Smooth muscle cell (in vitro differentiated cells): ENCODE data around the gene TBC1D22A. TPM values are rescaled to one million over a fixed set of nuclear protein-coding genes. Genes with fewer than 3 reads are reported as not detected.

Experiments used
- DNase-seq: peaks from one replicate; lab custom pipeline; 2025; ENCODE audit not compliant: unreplicated experiment; lab: John Stamatoyannopoulos, UW
- H2AFZ ChIP-seq: fragments of 200-600 bp; sonication (generic); 2 replicates; pipeline ENCODE4 v1.6.0; 2016; ENCODE audit warnings: antibody characterized with exemption, low read depth, mild to moderate bottlenecking
- H3F3A ChIP-seq: fragments of 200-600 bp; sonication (generic); 2 replicates; pipeline ENCODE4 v1.6.0; 2017; ENCODE audit warnings: antibody characterized with exemption, low read depth
- H3K27ac ChIP-seq: fragments of 200-600 bp; sonication (generic); 2 replicates; pipeline ENCODE4 v1.5.1; 2016; ENCODE audit warnings: low read depth, mild to moderate bottlenecking
- H3K27me3 ChIP-seq: fragments of 200-600 bp; sonication (generic); 2 replicates; pipeline ENCODE4 v1.6.1; 2016; ENCODE audit warnings: low read depth, mild to moderate bottlenecking
- H3K36me3 ChIP-seq: fragments of 200-600 bp; sonication (generic); 2 replicates; pipeline ENCODE4 v1.5.1; 2016; ENCODE audit warnings: low read depth
- H3K4me1 ChIP-seq: fragments of 200-600 bp; sonication (generic); 2 replicates; pipeline ENCODE4 v1.5.1; 2016; ENCODE audit warnings: low read depth
- H3K4me2 ChIP-seq: fragments of 200-600 bp; sonication (generic); 2 replicates; pipeline ENCODE4 v1.6.0; 2016; ENCODE audit warnings: mild to moderate bottlenecking
- H3K4me3 ChIP-seq: fragments of 200-600 bp; sonication (generic); 2 replicates; pipeline ENCODE4 v1.5.1; 2016; ENCODE audit warnings: mild to moderate bottlenecking
- H3K79me2 ChIP-seq: fragments of 200-600 bp; sonication (generic); 2 replicates; pipeline ENCODE4 v1.6.0; 2016; ENCODE audit warnings: low read depth, mild to moderate bottlenecking
- H3K9ac ChIP-seq: fragments of 200-600 bp; sonication (generic); 2 replicates; pipeline ENCODE4 v1.6.0; 2016; ENCODE audit warnings: low read depth
- H3K9me3 ChIP-seq: fragments of 200-600 bp; sonication (generic); replicated peaks from 2 replicates; pipeline ENCODE4 v1.5.1; 2016; ENCODE audit warnings: low read depth
- H4K20me1 ChIP-seq: fragments of 200-600 bp; sonication (generic); 2 replicates; pipeline ENCODE4 v1.6.0; 2016; ENCODE audit warnings: low read depth
- CTCF ChIP-seq: fragments of 200-600 bp; sonication (generic); IDR thresholded peaks from 2 replicates; pipeline ENCODE4 v1.5.1; 2017; ENCODE audit warnings: borderline replicate concordance, mild to moderate bottlenecking, antibody characterized with exemption; ENCODE audit not compliant: insufficient read depth, poor library complexity, severe bottlenecking
- WGBS: methylation state at CpG from one replicate; pipeline ENCODE4 v1.1.7; 2016; ENCODE audit warnings: low lambda C conversion rate; 5-methylcytosine and 5-hydroxymethylcytosine counted together
- polyA plus RNA-seq: library from polyadenylated mRNA; unstranded; fragments of >200 nt; fragmentation: Nextera tagmentation; extraction: Ambion mirVana; gene quantifications from 2 replicates; pipeline ENCODE4 v1.2.1, GENCODE V29; 2016
- total RNA-seq: library from RNA; depleted of rRNA; stranded (reverse); fragments of >200 nt; gene quantifications from 2 replicates; pipeline ENCODE4 v1.2.3, GENCODE V29; 2014

Gene TBC1D22A
- total and polyA plus RNA-seq, 2 experiments from 2014 or later: 12.5 to 14.4 TPM

GRCh38 chr22:46756097-46756496, 6.4 kb upstream of the TBC1D22A start:
- Histone ChIP-seq H3K27ac (no peak overlapping the region), H3K79me2 (no peaks in the 10 kb centered on the region), H4K20me1 (no peaks in the 10 kb centered on the region), H3F3A (peaks cover 16% of the 10 kb centered on the region), H3K36me3 (no peaks in the 10 kb centered on the region), H3K9me3 (no peaks in the 10 kb centered on the region), H3K4me1 (peaks cover 6% of the 10 kb centered on the region), H3K9ac (no peak overlapping the region), H3K4me2 (no peak overlapping the region), H2AFZ (no peak overlapping the region), H3K27me3 (no peaks in the 10 kb centered on the region), H3K4me3 (no peak overlapping the region)
- 80% methylated on average over 1 of the region's 1 CpG for WGBS
- no peak for TF ChIP-seq CTCF
- DNase-seq: no peak

- peaks cover 16% of the 10 kb centered on the region for H3F3A ChIP-seq
- no peak for TF ChIP-seq CTCF
- no peaks in the 10 kb centered on the region for H4K20me1 ChIP-seq
- no peak overlapping the region for H3K9ac ChIP-seq
- no peaks in the 10 kb centered on the region for H3K9me3 ChIP-seq
- no peak for DNase-seq
- no peak overlapping the region for H3K4me2 ChIP-seq
- peaks cover 9% of the 10 kb centered on the region for H3K79me2 ChIP-seq
- H3K27me3 ChIP-seq: no peaks in the 10 kb centered on the region
- no peak overlapping the region for H2AFZ ChIP-seq
- H3K4me3 ChIP-seq: no peak overlapping the region
- WGBS: 90% methylated on average over 2 of the region's 2 CpGs
- no peaks in the 10 kb centered on the region for H3K36me3 ChIP-seq
- H3K4me1 ChIP-seq: peaks cover 9% of the 10 kb centered on the region
- no peak overlapping the region for H3K27ac ChIP-seq
These were observed 5.3 kb upstream of the TBC1D22A start for GRCh38 chr22:46757104-46757503.

GRCh38 chr22:46758121-46758520, 4.3 kb upstream of the TBC1D22A start:
- no peak overlapping the region for H3K9ac ChIP-seq
- no peak overlapping the region for H3K27ac ChIP-seq
- 100% methylated on average over 1 of the region's 1 CpG for WGBS
- H3K4me2 ChIP-seq: no peak overlapping the region
- H3K4me3 ChIP-seq: no peak overlapping the region
- H3K79me2 ChIP-seq: peaks cover 15% of the 10 kb centered on the region
- H3F3A ChIP-seq: peaks cover 14% of the 10 kb centered on the region
- H2AFZ ChIP-seq: no peak overlapping the region
- no peak for TF ChIP-seq CTCF
- no peaks in the 10 kb centered on the region for H3K9me3 ChIP-seq
- no peaks in the 10 kb centered on the region for H3K27me3 ChIP-seq
- H4K20me1 ChIP-seq: no peaks in the 10 kb centered on the region
- no peak for DNase-seq
- H3K4me1 ChIP-seq: peaks cover 9% of the 10 kb centered on the region
- H3K36me3 ChIP-seq: no peaks in the 10 kb centered on the region

- Histone ChIP-seq H3K4me1 (peaks cover 11% of the 10 kb centered on the region), H3K27me3 (no peaks in the 10 kb centered on the region), H3K27ac (no peak overlapping the region), H3K36me3 (no peaks in the 10 kb centered on the region), H3K9ac (no peak overlapping the region), H3K9me3 (no peaks in the 10 kb centered on the region), H3K4me2 (no peak overlapping the region), H3K4me3 (no peak overlapping the region), H4K20me1 (no peaks in the 10 kb centered on the region), H3K79me2 (peaks cover 22% of the 10 kb centered on the region), H2AFZ (no peak overlapping the region), H3F3A (peaks cover 7% of the 10 kb centered on the region)
- 48% methylated on average over 6 of the region's 6 CpGs for WGBS
- no peak for DNase-seq
- peak; percentile 61 for TF ChIP-seq CTCF
These were observed 3.6 kb upstream of the TBC1D22A start for GRCh38 chr22:46758867-46759290.
